Measurements from ENCODE around the gene LILRB5.
"Not testable (repeated sequence)": the region's sequence is repeated elsewhere in the genome, so short reads cannot be mapped to it uniquely, and the experiment has no call there.

LILRB5 gene

GRCh38 chr19:54240372-54241336 is 16.4 kb downstream of the LILRB5 start:
- DNase-seq = not testable (repeated sequence)

DNA sequence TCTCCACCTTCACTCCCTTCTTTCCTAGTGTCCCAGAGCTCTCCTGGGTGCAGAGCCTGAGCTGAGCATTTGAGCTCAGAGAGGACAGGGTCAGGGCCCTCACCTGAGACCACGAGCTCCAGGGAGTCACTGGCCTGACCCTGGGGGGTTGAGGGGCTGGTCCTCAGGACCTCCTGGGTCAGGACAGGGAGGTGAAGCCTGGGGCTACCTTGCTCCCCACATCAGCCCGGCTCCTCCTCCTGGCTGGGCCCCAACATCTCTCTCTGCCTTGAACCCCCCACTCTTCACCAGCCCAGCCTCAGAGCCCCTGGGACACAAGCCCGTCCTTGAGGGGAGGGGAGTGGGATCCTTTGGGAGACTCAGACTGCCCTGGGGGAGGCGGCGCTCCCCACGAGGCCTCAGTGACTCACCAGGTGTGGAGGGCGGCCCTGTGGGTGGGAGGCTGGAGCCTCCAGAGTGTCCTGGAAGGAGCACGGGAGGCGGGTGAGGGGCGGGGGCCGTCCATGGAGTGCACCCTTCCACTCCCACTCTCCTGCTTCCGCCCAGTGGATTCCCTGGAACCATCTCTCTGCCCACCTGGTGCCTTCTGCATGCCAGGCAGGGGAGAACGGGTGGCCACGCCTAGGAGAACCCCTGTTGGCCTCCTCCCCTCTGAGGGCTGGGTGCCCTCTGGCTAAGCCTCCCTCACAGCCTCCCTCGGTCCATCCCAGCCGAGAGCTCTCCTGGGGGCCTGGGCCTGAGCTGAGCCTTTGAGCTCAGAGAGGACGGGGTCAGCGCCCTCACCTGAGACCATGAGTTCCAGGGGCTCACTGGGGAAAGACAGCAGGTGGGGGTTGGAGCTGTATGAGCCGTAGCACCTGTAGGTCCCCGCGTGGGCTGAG is 17.3 kb downstream of the LILRB5 start:
- DNase-seq = not testable (repeated sequence)

DNA sequence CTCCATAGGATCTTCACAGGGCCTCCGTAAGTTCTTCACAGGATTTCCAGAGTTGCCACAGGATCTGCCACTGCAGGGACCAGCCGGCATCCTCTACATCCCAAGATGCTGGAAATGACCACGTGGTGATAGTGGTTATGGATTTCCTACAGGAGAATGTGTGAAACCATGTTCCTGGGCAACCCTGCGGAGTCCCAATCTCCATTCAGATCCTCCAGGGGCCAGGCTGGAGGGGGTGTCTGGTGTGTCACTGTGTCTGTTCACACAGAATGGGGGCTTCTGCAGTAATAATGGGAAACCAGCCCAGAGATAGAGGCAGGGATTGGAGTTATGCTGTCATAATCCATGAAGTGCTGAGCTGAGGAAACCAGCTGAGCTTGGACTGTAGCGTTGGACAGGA is 23.1 kb downstream of the LILRB5 start:
- no peak for DNase-seq

GRCh38 chr19:54231077-54231931 is 25.8 kb downstream of the LILRB5 start:
- peak; percentile 96 for DNase-seq

- DNase-seq = no peak
Observed at GRCh38 chr19:54230031-54230430, 27.0 kb downstream of the LILRB5 start.

DNA sequence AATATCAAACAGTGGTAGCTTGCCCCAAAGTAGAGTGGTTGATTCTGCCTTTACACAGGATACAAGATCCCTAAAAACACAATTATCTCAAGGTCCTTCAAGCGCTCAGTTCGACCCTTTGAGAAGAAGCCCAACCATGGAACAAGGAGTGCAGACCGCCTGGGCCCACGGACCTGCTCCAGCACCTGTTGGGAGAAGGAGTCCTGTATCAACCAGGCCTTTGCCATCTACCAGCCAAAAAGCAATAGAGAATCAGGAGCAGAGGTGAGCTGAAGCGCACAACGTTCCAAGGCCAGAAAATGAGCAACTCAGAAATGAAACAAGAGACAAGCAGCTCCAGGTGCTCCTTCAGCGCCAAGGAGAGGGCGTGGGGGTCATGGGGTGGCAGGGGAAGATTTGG is 27.9 kb downstream of the LILRB5 start:
- DNase-seq = no peak

DNA sequence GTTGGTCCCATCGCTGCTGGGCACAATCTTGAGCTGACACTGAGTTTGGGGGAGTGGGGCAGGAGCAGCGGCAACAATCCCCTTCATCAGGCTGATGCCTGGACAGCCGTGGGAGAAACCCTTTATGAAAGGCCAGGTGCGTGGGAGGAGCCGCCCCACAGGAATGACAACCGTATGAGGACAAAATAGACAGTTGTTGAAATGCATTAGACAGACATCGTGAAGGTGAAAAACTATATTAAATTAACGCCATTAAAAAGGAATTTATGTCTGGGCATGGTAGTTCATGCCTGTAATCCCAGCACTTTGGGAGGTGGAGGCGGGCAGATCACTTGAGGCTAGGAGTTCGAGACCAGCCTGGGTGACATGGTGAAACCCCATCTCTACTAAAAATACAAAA is 32.5 kb downstream of the LILRB5 start:
- not testable (repeated sequence) for DNase-seq

DNA sequence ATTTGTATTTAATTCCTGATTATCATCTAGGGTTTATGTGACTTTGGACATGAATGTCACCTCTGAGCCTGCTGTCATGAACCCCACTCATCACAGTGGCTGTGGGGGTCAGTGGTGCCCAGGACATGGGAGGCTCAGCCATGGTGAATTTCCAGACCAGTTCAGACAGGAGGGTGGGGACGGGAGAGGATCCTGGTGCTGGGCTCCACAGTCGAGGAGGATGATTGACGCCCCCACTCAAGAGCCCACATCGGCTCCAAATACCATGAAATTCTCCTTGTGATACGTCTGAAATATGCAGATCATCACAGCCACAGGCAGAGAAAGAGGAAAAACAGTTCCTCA is 33.2 kb downstream of the LILRB5 start:
- not testable (repeated sequence) for DNase-seq

DNA sequence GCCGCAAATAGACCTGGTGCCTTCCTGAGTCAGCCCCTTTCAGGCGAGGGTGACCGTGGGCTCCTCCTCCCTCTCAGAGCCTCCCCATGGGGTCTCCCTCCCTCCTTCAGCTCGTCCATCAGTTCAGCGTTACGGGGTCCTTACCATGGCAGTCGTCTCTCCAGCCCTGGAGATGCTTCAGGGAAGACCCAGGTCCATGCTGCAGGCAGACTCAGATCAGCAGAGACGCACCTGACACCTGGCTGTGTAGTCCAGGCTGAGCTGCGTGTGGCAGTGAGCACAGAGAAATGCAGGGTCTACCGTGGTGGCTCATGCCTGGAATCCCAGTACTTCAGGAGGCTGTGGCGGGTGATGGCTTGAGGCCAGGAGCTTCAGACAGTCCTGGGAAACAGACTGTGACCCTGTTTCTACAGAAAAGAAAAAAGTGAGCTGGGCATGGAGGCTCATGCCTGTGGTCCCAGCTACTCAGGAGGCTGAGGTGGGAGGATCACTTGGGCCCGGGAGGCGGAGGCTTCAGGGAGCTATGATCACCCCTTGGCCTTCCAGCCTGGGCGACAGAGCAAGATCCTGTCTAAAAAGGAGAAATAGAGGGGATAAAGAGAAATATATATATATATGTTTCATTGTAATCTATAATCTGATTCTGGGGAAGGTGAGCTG is 33.7 kb downstream of the LILRB5 start:
- DNase-seq = not testable (repeated sequence)

DNA sequence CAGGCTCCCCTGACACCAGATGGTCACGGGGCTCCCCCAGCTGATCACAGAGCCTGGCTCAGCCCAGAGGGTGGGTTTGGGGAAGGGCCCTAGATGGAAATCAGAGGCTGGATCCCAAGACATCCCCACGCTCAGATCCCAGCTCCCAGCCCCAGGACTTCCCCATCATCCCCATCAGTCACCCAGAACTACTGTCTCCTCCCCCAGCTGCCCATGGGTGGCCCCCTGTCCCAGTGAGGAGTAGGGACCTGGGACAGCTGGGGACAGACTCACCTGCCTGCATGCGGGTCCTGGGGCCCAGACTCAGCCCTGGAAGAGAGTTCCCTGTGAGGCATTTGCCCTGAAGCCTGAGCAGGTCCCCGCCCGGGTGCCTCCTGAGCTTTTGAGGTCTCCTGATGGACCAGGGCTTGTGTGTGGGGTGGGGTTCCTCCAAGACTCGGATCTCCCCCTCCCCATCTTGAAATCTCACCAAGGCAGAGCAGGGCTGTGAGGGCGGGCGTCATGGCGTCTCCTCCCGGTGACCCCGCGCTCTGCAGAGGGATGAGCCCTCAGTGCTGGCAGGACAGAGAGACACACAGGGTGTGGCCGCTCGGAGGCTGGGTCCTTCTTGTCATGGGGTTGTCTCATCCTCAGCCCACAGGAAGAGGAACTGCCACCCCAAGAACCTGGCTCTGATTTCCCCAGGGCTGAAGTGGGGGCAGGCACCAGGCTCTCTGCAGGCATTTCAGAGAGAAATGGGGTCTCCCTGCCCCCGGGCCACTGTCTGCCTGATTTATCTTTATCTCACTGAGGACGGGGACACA is 34.4 kb downstream of the LILRB5 start, which contains the start of gene LILRB3:
Gene LILRB3, minus strand, starts transcription at position 534 of the 803 bp plus-strand sequence. Its CDS starts 31 bp downstream, at position 503.
- DNase-seq = not testable (repeated sequence)

DNA sequence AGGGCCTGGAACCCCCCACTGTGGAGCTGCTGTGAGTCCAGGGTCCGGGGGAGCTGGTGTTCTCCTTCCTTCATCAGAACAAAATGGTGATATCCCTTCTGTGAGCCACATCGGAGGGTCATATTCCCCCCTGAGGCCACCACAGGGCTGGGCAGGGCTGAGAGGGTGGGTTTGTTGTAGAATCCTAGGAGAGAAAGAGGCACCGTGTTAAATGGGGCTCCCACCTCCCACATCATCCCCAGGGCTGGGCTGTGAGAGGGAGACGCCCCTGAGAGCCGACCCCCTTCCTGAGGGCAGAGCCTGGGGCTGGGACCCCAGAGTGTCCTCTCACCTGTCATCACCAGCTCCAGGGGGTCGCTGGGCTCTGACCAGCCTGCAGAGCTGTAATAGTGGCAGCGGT is 35.1 kb downstream of the LILRB5 start:
- DNase-seq = not testable (repeated sequence)

GRCh38 chr19:54219702-54220101 is 37.4 kb downstream of the LILRB5 start:
- not testable (repeated sequence) for DNase-seq

DNA sequence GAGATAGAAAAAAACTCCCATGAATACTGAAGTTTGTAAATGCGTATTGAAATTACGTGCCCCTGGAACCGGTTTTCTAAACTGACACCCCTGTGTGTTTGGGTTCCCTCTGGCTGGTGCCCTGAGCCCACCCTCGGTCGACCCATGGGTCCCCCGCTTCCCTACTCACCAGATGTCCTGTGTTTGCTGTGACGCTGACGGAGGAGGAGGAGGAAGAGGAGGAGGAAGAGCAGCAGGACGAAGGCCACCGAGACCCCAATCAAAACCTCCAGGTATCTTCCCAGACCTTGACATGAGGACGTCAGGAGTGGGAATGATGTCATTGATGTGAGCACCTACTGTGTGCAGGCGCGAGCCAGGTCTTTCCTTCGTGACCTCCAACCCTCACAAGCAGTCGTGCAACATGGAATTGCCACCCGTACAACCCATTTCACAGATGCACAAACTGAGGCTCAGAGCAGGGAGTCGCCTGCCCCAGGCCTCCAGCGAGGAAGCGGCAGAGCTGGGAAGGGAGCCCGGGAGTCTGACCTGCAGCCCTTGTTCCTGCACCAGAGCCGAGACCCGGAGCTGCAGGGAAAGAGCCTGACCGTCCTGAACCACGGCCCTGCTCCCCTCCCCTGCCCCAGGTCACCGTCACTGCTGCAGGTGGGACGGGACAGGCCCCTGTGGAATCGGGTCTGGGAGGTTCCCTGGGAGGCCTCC is 38.0 kb downstream of the LILRB5 start:
- DNase-seq = no peak

DNA sequence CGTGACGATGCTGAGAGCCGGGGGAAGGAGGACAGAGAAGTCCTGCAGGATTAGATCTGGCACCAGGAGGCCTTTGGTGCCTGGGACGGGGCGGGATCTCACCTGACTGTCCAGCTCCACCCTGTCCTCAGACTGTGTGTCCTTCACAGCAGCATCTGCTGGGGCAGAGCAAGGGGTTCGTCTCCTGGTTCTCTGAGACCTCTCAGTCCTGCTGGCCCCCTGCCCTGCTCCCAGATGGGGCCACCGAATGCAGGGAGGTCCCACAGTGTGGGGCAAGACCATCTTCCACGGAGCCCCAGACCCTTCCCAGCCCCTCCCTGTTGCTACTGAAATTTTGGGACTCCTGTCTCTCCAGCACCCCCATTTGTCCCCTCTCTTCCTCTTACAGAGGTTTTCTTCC is 38.8 kb downstream of the LILRB5 start:
- no peak for DNase-seq

DNA sequence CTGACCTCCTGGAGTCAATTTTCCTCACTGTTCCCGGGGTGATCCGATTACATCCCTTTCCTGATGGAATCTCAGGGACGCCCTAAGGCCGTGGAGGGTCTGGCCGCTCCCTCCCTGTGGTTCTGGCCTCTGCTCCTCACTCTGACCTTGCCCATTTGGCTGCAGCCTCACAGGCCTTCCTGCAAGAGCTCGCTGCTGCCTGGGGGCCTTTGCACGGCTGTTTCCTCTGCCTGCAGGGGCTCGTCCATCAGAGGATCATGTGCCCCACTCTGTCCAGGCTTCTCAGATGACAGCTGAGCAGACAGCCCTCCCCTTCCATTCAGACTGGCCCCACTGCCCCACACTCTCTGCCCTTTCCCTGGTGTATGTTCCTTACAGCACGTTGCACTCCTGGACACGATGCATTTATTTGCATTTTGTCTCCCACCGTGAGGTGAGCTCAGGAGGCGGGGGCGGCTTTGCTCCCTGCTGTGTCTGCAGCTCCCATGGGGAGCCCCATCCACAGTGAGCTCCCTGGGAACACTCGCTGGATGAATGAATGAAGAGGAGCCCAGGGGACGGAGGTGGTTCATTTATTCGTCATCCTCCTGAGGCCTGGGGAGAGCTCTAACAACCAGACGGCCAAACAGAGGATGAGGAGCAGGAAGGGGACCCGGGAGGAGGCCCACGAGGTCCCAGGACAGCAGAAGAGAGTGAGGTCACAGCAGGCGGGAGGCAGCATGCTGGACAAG is 39.4 kb downstream of the LILRB5 start:
- DNase-seq = not testable (repeated sequence)

- no peak for DNase-seq
Observed at GRCh38 chr19:54216869-54217268, 40.2 kb downstream of the LILRB5 start.

DNA sequence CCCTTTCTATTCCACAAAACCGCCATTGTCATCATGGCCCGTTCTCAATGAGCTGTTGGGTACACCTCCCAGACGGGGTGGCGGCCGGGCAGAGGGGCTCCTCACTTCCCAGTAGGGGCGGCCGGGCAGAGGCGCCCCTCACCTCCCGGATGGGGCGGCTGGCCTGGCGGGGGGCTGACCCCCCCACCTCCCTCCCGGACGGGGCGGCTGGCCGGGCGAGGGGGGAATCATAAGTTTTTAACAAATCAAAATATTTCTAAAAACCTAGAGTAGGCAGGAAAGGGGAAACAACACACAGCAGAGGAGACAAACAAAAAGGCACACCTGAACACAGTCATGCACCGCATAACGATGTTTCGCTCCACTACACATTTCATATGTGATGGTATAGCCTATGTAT is 42.3 kb downstream of the LILRB5 start:
- not testable (repeated sequence) for DNase-seq

- DNase-seq = not testable (repeated sequence)
Observed at GRCh38 chr19:54214217-54214616, 42.9 kb downstream of the LILRB5 start.

DNA sequence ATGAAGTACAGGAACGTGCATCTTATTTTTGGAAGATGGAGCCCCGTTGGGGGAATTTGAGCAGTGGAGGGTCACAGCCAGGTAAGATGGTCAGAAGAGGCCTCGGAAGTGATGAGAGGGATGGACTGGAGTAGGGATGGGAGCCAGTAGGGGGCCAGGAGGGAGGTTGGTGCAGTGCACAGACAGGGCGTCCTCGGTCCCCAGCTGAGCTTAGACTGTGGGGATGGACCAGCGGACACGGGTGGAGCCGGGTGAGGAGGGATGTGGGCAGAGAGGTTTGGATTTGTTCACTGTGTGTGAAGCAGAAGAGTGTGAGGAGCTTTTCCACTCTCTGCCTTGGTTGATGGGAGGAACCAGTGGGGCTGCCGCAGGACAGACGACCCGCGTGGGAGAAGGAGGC is 45.8 kb downstream of the LILRB5 start:
- DNase-seq = no peak
